BE2C (cell line): ENCODE results near the gene LRRC74B.
"Not testable (repeated sequence)": the region's sequence is repeated elsewhere in the genome, so short reads cannot be mapped to it uniquely, and the experiment has no call there.

Experiments used
- DNase-seq: peaks from one replicate; pipeline ENCODE4 v3.0.0-alpha.2; 2020
- H3K27me3 ChIP-seq: fragments of 250-450 bp; sonication (Bioruptor Pico); 2 replicates; pipeline ENCODE4 v1.5.1; 2020; ENCODE audit warnings: mild to moderate bottlenecking
- H3K36me3 ChIP-seq: fragments of 250-450 bp; sonication (Bioruptor Pico); 2 replicates; pipeline ENCODE4 v1.5.1; 2020; ENCODE audit warnings: mild to moderate bottlenecking
- H3K4me1 ChIP-seq: fragments of 250-450 bp; sonication (Bioruptor Pico); 2 replicates; pipeline ENCODE4 v1.5.1; 2020
- H3K4me3 ChIP-seq: 2 replicates; pipeline ENCODE4 v1.5.1; 2011; ENCODE audit warnings: low read depth, low read length
- H3K9me3 ChIP-seq: fragments of 250-450 bp; sonication (Bioruptor Pico); 2 replicates; pipeline ENCODE4 v1.5.1; 2020
- TF ChIP-seq, protein P1 (sequence below): IDR thresholded peaks from 2 replicates; pipeline ENCODE4 v1.5.1; 2012; ENCODE audit warnings: mild to moderate bottlenecking, low read depth, low read length

The LRRC74B gene

DNA sequence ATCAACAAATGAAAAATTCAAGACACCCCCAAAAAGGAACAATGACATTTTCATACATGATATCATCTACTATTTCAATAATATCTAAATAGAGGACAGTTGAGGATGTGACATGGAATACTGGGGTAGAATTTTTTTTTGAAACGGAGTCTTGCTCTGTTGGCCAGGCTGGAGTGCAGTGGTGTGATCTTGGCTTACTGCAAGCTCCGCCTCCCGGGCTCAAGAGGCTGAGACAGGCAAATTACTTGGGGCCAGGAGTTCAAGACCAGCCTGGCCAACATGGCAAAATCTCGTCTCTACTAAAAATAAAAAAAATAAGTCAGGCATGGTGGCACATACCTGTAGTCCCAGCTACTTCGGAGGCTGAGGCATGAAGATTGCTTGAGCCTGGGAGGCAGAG lies 41.4 kb downstream of the LRRC74B start:
- Histone ChIP-seq H3K36me3 (no peaks in the 10 kb centered on the region), H3K27me3 (no peaks in the 10 kb centered on the region), H3K9me3 (no peaks in the 10 kb centered on the region), H3K4me1 (no peaks in the 10 kb centered on the region), H3K4me3 (no peak overlapping the region)
- DNase-seq, result no peak
- TF ChIP-seq, protein P1, sequence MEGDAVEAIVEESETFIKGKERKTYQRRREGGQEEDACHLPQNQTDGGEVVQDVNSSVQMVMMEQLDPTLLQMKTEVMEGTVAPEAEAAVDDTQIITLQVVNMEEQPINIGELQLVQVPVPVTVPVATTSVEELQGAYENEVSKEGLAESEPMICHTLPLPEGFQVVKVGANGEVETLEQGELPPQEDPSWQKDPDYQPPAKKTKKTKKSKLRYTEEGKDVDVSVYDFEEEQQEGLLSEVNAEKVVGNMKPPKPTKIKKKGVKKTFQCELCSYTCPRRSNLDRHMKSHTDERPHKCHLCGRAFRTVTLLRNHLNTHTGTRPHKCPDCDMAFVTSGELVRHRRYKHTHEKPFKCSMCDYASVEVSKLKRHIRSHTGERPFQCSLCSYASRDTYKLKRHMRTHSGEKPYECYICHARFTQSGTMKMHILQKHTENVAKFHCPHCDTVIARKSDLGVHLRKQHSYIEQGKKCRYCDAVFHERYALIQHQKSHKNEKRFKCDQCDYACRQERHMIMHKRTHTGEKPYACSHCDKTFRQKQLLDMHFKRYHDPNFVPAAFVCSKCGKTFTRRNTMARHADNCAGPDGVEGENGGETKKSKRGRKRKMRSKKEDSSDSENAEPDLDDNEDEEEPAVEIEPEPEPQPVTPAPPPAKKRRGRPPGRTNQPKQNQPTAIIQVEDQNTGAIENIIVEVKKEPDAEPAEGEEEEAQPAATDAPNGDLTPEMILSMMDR, result no peak

DNA sequence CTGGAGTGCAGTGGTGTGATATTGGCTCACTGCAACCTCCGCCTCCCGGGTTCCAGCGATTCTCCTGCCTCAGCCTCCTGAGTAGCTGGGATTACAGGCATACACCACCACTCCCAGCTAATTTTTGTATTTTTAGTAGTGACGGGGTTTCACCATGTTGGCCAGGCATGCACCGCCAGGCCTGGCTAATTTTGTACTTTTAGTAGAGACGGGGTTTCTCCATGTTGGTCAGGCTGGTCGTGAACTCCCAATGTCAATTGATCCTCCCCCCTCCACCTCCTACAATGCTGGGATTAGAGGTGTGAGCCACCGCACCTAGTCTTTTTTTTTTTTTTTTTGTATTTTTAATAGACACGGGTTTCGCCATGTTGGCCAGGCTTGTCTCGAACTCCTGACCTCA lies 42.2 kb downstream of the LRRC74B start:
- not testable (repeated sequence) for H3K9me3 ChIP-seq, H3K27me3 ChIP-seq, DNase-seq, H3K4me3 ChIP-seq, H3K36me3 ChIP-seq, H3K4me1 ChIP-seq

DNA sequence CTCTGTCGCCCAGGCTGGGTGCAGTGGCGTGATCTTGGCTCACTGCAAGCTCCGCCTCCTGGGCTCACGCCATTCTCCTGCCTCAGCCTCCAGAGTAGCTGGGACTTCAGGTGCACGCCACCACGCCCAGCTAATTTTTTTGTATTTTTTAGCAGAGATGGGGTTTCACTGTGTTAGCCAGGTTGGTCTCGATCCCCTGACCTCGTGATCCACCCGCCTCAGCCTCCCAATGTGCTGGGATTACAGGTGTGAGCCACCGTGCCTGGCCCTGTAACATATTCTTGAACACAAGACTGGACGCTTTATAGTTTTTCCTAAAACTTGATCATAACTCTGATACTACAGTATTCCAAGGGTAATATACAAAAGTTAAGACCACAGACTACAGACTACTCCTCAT lies 45.5 kb downstream of the LRRC74B start:
- H3K9me3 ChIP-seq, H3K27me3 ChIP-seq, DNase-seq, H3K4me3 ChIP-seq, H3K36me3 ChIP-seq, H3K4me1 ChIP-seq: not testable (repeated sequence)

DNA sequence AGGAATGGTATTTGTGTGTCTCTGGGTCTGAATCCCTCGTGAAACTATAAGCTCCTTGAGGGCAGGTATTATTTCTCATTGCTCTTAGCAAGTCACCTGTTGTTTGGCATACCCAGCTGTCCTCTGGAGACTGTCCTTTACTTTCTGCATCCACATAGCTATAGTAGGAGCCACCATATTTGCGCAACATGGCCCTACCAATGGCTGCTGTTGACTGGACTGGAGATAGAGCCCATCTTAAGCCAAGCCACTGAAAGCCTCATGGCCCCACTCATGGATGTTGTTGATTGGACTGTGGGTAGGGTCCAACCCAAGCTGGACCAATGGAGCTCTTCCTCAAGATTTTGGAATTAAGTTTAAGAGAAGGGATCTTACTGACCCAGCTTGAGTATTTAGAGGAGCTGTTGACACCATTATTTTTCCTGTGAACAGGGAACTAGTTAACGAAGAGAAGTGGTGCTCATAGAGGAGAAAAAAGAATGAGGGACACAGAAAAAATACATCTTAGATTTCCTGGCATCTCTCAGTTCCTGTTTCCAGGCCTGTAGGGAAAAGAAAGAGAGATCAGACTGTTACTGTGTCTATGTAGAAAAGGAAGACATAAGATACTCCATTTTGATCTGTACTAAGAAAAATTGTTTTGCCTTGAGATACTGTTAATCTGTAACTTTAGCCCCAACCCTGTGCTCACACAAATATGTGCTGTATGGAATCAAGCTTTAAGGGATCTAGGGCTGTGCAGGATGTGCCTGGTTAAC lies 47.2 kb downstream of the LRRC74B start:
- no peaks in the 10 kb centered on the region for H3K36me3 ChIP-seq

DNA sequence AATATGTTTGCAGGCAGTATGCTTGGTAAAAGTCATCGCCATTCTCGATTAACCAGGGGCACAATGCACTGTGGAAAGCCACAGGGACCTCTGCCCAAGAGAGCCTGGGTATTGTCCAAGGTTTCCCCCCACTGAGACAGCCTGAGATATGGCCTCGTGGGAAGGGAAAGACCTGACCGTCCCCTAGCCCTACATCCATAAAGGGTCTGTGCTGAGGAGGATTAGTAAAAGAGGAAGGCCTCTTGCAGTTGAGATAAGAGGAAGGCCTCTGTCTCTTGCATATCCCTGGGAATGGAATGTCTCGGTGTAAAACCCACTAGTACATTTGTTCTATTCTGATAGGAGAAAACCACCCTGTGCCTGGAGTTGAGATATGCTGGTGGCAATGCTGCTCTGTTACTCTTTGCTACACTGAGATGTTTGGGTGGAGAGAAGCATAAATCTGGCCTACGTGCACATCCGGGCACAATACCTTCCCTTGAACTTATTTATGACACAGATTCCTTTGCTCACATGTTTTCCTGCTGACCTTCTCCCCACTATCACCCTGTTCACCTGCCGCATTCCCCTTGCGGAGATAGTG lies 47.9 kb downstream of the LRRC74B start:
- DNase-seq, H3K27me3 ChIP-seq, H3K9me3 ChIP-seq, H3K4me3 ChIP-seq, H3K36me3 ChIP-seq, H3K4me1 ChIP-seq: not testable (repeated sequence)

More for the DNA sequence above, 47.2 kb downstream of the LRRC74B start:
- H3K27me3 ChIP-seq, result no peaks in the 10 kb centered on the region
- no peaks in the 10 kb centered on the region for H3K4me1 ChIP-seq
- TF ChIP-seq, protein P1, result no peak
- no peak for DNase-seq
- no peaks in the 10 kb centered on the region for H3K9me3 ChIP-seq
- no peak overlapping the region for H3K4me3 ChIP-seq

DNA sequence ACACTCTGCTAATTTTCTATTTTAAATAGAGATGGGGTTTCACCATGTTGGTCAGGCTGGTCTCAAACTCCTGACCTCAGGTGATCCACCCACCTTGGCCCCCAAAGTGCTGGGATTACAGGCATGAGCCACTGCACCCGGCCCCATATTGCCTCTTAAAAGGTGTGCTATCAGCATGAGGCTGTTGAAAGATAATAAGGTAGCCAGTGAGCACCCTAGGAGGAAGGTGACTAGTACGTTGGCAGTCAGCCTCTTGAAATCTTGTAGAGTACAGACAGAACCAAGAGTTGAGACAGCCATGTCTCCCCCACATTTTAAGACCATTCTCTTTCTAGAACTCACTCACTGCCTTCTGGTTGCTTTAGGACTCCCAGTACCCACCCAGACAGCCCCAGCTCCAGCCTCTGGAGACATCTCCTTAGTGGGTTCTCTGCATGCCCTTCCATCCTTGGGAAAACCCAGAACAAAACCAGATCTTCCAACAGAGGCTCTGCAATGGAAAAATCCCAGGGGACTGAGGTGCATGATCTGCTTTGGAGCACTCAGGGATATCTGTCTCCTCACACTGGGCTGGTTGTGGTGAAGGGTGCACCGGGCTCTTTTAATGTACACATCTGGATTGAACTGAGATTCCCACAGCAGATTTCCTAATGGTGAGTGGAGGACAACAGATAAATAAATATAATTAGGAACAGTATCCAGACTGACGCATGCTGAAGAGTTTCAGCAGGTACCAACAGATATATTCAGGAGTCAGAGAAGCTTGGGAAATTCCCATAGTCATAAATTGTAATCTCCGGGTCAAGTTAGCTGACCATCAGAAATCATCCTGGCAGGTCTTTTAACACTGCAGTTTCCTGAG lies 49.4 kb downstream of the LRRC74B start:
- TF ChIP-seq, protein P1, result no peak
- no peaks in the 10 kb centered on the region for H3K27me3 ChIP-seq
- no peaks in the 10 kb centered on the region for H3K4me1 ChIP-seq

DNA sequence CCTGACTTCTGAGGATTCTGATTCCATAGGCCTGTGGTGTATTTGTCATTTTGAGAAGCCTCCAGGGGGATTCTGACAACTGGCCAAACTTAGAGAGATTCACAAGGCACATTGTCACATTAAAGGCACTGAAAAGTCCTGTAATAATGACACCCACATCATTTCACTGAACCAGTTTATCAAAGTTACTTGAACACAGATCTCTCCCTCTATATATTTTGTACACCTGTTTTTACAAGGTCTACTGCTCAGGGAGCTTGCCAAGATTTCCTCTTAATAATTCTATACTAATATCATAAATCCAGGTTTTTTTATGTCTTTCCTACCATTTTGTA lies 50.0 kb downstream of the LRRC74B start:
- no peaks in the 10 kb centered on the region for H3K27me3 ChIP-seq
- H3K4me1 ChIP-seq, result no peaks in the 10 kb centered on the region
- no peak overlapping the region for H3K4me3 ChIP-seq
- TF ChIP-seq, protein P1, result no peak
- H3K9me3 ChIP-seq, result no peaks in the 10 kb centered on the region
- DNase-seq, result no peak
- H3K36me3 ChIP-seq, result no peaks in the 10 kb centered on the region

More for the DNA sequence above, 49.4 kb downstream of the LRRC74B start:
- Histone ChIP-seq H3K36me3 (no peaks in the 10 kb centered on the region), H3K9me3 (no peaks in the 10 kb centered on the region), H3K4me3 (no peak overlapping the region)
- peak; percentile 47 for DNase-seq

DNA sequence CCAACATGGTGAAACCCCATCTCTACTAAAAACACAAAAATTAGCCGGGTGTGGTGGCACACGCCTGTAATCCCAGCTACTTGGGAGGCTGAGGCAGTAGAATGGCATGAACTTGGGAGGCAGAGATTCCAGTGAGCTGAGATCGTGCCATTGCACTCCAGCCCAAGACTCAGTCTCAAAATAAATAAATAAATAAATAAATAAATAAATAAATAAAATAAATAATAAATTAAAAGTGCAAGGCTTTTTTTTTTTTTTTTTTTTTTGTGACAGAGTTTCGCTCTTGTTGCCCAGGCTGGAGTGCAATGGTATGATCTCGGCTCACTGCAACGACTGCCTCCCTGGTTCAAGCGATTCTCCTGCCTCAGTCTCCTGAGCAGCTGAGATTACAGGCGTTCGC lies 51.1 kb downstream of the LRRC74B start:
- not testable (repeated sequence) for H3K9me3 ChIP-seq, H3K4me3 ChIP-seq, H3K4me1 ChIP-seq, DNase-seq, H3K27me3 ChIP-seq, H3K36me3 ChIP-seq
